GM12878 (cell line): ENCODE results near the gene PSMA2. TPM values are rescaled to one million over a fixed set of nuclear protein-coding genes. Genes with fewer than 3 reads are reported as not detected.

Source experiments
- BACH1 ChIP-seq: fragments of 450-650 bp; IDR thresholded peaks from 2 replicates; pipeline ENCODE4 v1.6.1; 2017; ENCODE audit warnings: mild to moderate bottlenecking, borderline replicate concordance
- BCLAF1 ChIP-seq: fragments of 450-650 bp; IDR thresholded peaks from 2 replicates; pipeline ENCODE4 v1.6.1; 2017; ENCODE audit warnings: antibody characterized with exemption, mild to moderate bottlenecking, moderate library complexity
- CREB1 ChIP-seq: IDR thresholded peaks from 2 replicates; pipeline ENCODE4 v1.6.1; 2012; ENCODE audit warnings: low read depth, mild to moderate bottlenecking, inconsistent platforms
- EGR1 ChIP-seq, 2 experiments: IDR thresholded peaks; 1 replicate in 1 of 2; 2 replicates in 1 of 2; pipeline ENCODE4 v1.6.1; 2011 to 2012; ENCODE audit warnings: low read depth in 2 of 2, low read length in 2 of 2, borderline replicate concordance in 1 of 2, mild to moderate bottlenecking in 1 of 2, moderate library complexity in 1 of 2
- GATAD2B ChIP-seq: fragments of 450-650 bp; conservative IDR thresholded peaks from 2 replicates; pipeline ENCODE4 v1.6.1; 2017; ENCODE audit warnings: low read depth, mild to moderate bottlenecking, moderate library complexity
- LARP7 ChIP-seq: fragments of 450-650 bp; IDR thresholded peaks from 2 replicates; pipeline ENCODE4 v1.6.1; 2017; ENCODE audit warnings: mild to moderate bottlenecking
- NKRF ChIP-seq: fragments of 450-650 bp; conservative IDR thresholded peaks from 2 replicates; pipeline ENCODE4 v1.6.1; 2017; ENCODE audit warnings: mild to moderate bottlenecking, moderate library complexity
- NR2C1 ChIP-seq: fragments of 450-650 bp; IDR thresholded peaks from 2 replicates; pipeline ENCODE4 v1.6.1; 2017; ENCODE audit warnings: antibody characterized with exemption, mild to moderate bottlenecking, moderate library complexity
- NRF1 ChIP-seq: conservative IDR thresholded peaks from 2 replicates; pipeline ENCODE4 v1.6.1; 2011; ENCODE audit warnings: mild to moderate bottlenecking, low read depth, low read length, improper control_type of control experiment
- RUNX3 ChIP-seq: IDR thresholded peaks from 2 replicates; pipeline ENCODE4 v1.6.1; 2012; ENCODE audit warnings: low read length, inconsistent platforms
- SP1 ChIP-seq: IDR thresholded peaks from one replicate; pipeline ENCODE4 v1.6.1; 2011; ENCODE audit warnings: low read depth, low read length
- SRF ChIP-seq, 2 experiments: IDR thresholded peaks; 2 replicates each; pipeline ENCODE4 v1.6.1; 2011; ENCODE audit warnings: low read depth in 2 of 2, low read length in 2 of 2, mild to moderate bottlenecking in 1 of 2, moderate library complexity in 1 of 2
- SUZ12 ChIP-seq: fragments of 200-600 bp; sonication (generic); IDR thresholded peaks from one replicate; pipeline ENCODE4 v1.6.1; 2018; ENCODE audit warnings: antibody characterized with exemption, mild to moderate bottlenecking; ENCODE audit not compliant: unreplicated experiment
- TBL1XR1 ChIP-seq: IDR thresholded peaks from 2 replicates; pipeline ENCODE4 v1.6.1; 2012; ENCODE audit warnings: low read depth, low read length, improper control_type of control experiment
- TCF12 ChIP-seq: IDR thresholded peaks from 2 replicates; pipeline ENCODE4 v1.6.1; 2011; ENCODE audit warnings: low read depth, mild to moderate bottlenecking, low read length
- TCF7 ChIP-seq: IDR thresholded peaks from 2 replicates; pipeline ENCODE4 v1.6.1; 2014; ENCODE audit warnings: antibody characterized with exemption, borderline replicate concordance
- WRNIP1 ChIP-seq: IDR thresholded peaks from 2 replicates; pipeline ENCODE4 v1.6.1; 2011; ENCODE audit warnings: low read depth, low read length, improper control_type of control experiment, borderline replicate concordance
- YY1 ChIP-seq: IDR thresholded peaks from 2 replicates; pipeline ENCODE4 v1.6.1; 2011; ENCODE audit warnings: low read depth, mild to moderate bottlenecking, low read length
- ZBTB4 ChIP-seq: fragments of 450-650 bp; formaldehyde crosslinking; IDR thresholded peaks from 2 replicates; pipeline ENCODE4 v1.4.0; 2022; ENCODE audit warnings: mild to moderate bottlenecking, moderate library complexity
- ZNF274 ChIP-seq: IDR thresholded peaks from one replicate; pipeline ENCODE4 v1.8.0; 2011; ENCODE audit not compliant: insufficient read length, insufficient read depth
- ZZZ3 ChIP-seq: IDR thresholded peaks from 2 replicates; pipeline ENCODE4 v1.6.1; 2011; ENCODE audit warnings: low read depth; ENCODE audit not compliant: control insufficient read depth, insufficient read length
- polyA plus RNA-seq, 11 experiments: library from polyadenylated mRNA; depleted of rRNA in 4 of 11; unstranded in 6 of 11; stranded (reverse) in 5 of 11; fragments of >200 nt; fragmentation: Nextera tagmentation in 4 of 11; fragmentation: Illumina TruSeq in 1 of 11; extraction: Ambion mirVana in 4 of 11; extraction: Trizol in 1 of 11; gene quantifications; 1 replicate in 1 of 11; 2 replicates in 10 of 11; pipeline versions ENCODE4 v1.2.1 to v1.2.3, GENCODE V29; 2011 to 2016; ENCODE audit warnings: inconsistent platforms in 2 of 11, missing spikeins in 2 of 11, low read depth in 1 of 11
- total RNA-seq, 4 experiments: library from RNA; depleted of rRNA in 3 of 4; stranded (reverse); fragments of >200 nt in 3 of 4; fragmentation: Illumina TruSeq in 1 of 4; extraction: Trizol in 1 of 4; gene quantifications; 2 replicates each; pipeline versions ENCODE4 v1.2.1 to v1.2.3, GENCODE V29; 2013 to 2021

Gene PSMA2
- total and polyA plus RNA-seq, 10 of the 15 experiments (the other 5 are each of a cell fraction or from before 2014, with no cell fraction given), result 129 to 1,223 (median 317) TPM

- TF ChIP-seq TCF12 (no peak), NRF1 (no peak), SRF (IDR thresholded peaks at IDR 0.05; ENCODE audit: low read depth in 2 of 2, low read length in 2 of 2) (0 out of 4 replicates have a peak, but pooled peaks of 1 of the 2 experiments have one; percentile 25), WRNIP1 (no peak), ZNF274 (no peak), ZZZ3 (no peak), SP1 (peak; percentile 24), NR2C1 (peak; percentile 85), ZBTB4 (CRISPR knock-in tag) (peak; percentile 35; the same call in 1 of the 2 replicates), LARP7 (peak; percentile 83), CREB1 (peak; percentile 84), BCLAF1 (peak; percentile 52; the same call in 1 of the 2 replicates), BACH1 (peak; percentile 53; the same call in 1 of the 2 replicates), RUNX3 (0 out of 2 replicates have a peak, but pooled peaks have one; percentile 12), SUZ12 (no peak), YY1 (peak; percentile 100), TCF7 (no peak), GATAD2B (peak; percentile 92), NKRF (peak; percentile 80), TBL1XR1 (no peak), EGR1 (IDR thresholded peaks at IDR 0.05; ENCODE audit: borderline replicate concordance in 1 of 2, low read depth in 2 of 2, low read length in 2 of 2) (peak in 1 of 2 experiments; percentile 36; a peak in 1 of 3 replicates)
These were observed 20.2 kb downstream of the PSMA2 start, which contains the start of gene C7orf25 (continued) for GRCh38 chr7:42911454-42912447.
